Measurements from ENCODE around the gene TMEM150A.

Gene TMEM150A

GRCh38 chr2:85548608-85548900, 53.9 kb downstream of the TMEM150A start:
- Histone ChIP-seq H3K4me3 (no peak overlapping the region), H4K20me1 (peaks cover 42 to 66% (median 53%) of the 10 kb centered on the region in 11 experiments), H3K4me1 (peaks cover 12 to 43% (median 26%) of the 10 kb centered on the region in 10 experiments; a peak in 19 of 20 replicates), H3K9ac (no peak overlapping the region; a peak in 1 of 22 replicates), H3K4me2 (no peak overlapping the region), H3K36me3 (peaks cover 72 to 98% (median 93%) of the 10 kb centered on the region in 11 experiments), H3K27ac (no peak overlapping the region), H3K9me3 (replicated peaks in 1 of 11) (no peaks in the 10 kb centered on the region), H3K27me3 (no peaks in the 10 kb centered on the region)
- no peak for TF ChIP-seq Cebpa-rat (IDR thresholded peaks at IDR 0.05)
